Measurements from ENCODE around the gene APPL1. TPM values are rescaled to one million over a fixed set of nuclear protein-coding genes. Genes with fewer than 3 reads are reported as not detected.

Gene APPL1
- polyA plus RNA-seq, 3 donors = 13.9 to 42.1 (median 35.5) TPM

DNA sequence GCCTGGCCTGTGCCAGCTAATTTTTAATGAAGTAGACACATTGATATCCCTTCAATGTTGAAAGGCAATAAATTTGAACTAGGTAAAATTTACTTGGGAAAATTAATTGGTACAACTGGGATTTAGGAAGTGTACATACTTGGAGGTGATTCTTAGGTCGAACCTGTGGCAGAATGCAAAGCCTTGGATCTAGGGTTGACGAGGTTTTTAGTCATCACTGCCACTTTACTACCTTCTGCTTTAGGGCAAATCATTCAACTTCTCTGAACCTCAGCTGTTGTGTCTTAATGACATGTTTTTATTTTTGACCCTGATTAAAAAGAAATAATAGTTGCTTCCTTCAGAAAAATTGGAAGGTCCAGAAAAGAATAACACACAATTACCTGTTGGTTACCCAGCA lies 2.5 kb downstream of the APPL1 start:
- Mint-ChIP-seq H3K36me3 (no peaks in the 10 kb centered on the region), H3K4me1 (peaks cover 48% of the 10 kb centered on the region), H3K9me3 (no peaks in the 10 kb centered on the region), H3K27ac (peak overlapping the region in 4 of 7 donors; percentile 11 to 88 (median 71)), H3K4me3 (no peak overlapping the region), H3K27me3 (ENCODE audit: low read depth in 3 of 3) (no peaks in the 10 kb centered on the region)
- Histone ChIP-seq H3K79me2 (ENCODE audit: insufficient read depth, low read length) (peaks cover 75% of the 10 kb centered on the region), H3K4me1 (ENCODE audit: control insufficient read depth in 1 of 2, insufficient read depth in 2 of 2, low read length in 2 of 2) (peaks cover 27 to 51% of the 10 kb centered on the region in 2 donors), H3K4me2 (replicated peaks; ENCODE audit: extremely low read depth, low read length, poor library complexity, severe bottlenecking) (no peak overlapping the region), H3K27ac (ENCODE audit: low read depth in 1 of 2, low read length in 2 of 2) (no peak overlapping the region), H2AFZ (ENCODE audit: insufficient read depth, low read depth, low read length, poor library complexity, severe bottlenecking) (no peak overlapping the region), H3K4me3 (replicated peaks in 1 of 3; ENCODE audit: low read depth in 2 of 3, low read length in 3 of 3) (peak overlapping the region in 1 of 3 experiments; percentile 80), H3K27me3 (ENCODE audit: control insufficient read depth in 2 of 2, insufficient read depth in 2 of 2, low read length in 2 of 2) (no peaks in the 10 kb centered on the region), H3K9me3 (replicated peaks in 1 of 2; ENCODE audit: control insufficient read depth in 1 of 2, insufficient read depth in 1 of 2, low read length in 2 of 2) (no peaks in the 10 kb centered on the region), H4K20me1 (ENCODE audit: insufficient read depth, low read length) (peaks cover 34% of the 10 kb centered on the region), H3K9ac (ENCODE audit: insufficient read depth, low read length, poor library complexity, severe bottlenecking) (no peak overlapping the region), H3K36me3 (replicated peaks in 1 of 2; ENCODE audit: control insufficient read depth in 1 of 2, insufficient read depth in 2 of 2, low read length in 2 of 2) (no peaks in the 10 kb centered on the region)
- TF ChIP-seq, protein P1, sequence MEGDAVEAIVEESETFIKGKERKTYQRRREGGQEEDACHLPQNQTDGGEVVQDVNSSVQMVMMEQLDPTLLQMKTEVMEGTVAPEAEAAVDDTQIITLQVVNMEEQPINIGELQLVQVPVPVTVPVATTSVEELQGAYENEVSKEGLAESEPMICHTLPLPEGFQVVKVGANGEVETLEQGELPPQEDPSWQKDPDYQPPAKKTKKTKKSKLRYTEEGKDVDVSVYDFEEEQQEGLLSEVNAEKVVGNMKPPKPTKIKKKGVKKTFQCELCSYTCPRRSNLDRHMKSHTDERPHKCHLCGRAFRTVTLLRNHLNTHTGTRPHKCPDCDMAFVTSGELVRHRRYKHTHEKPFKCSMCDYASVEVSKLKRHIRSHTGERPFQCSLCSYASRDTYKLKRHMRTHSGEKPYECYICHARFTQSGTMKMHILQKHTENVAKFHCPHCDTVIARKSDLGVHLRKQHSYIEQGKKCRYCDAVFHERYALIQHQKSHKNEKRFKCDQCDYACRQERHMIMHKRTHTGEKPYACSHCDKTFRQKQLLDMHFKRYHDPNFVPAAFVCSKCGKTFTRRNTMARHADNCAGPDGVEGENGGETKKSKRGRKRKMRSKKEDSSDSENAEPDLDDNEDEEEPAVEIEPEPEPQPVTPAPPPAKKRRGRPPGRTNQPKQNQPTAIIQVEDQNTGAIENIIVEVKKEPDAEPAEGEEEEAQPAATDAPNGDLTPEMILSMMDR (IDR thresholded peaks at IDR 0.05) = no peak
- WGBS (ENCODE audit: insufficient coverage) = no CpG with 5 or more reads among the region's 2 CpGs
- DNase-seq = no peak
- intact Hi-C loops (cut with micrococcal nuclease) = no loop called here

DNA sequence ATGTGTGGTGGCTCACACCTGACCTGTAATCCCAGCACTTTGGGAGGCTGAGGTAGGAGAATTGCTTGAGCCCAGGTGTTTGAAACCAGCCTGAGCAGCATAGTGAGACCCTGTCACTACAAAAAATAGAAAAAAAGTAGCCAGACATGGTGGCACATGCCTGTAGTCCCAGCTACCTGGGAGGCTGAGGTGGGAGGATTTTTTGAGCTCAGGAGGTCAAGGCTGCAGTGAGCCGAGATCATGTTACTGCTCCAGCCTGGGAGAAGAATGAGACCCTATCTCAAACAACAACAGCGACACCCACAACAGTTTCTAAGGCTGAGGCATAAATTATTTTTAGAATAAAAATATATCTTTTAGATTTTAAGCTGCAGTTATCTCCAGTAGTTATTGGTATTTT lies 6.3 kb downstream of the APPL1 start:
- no CpG with 5 or more reads among the region's 2 CpGs for WGBS (ENCODE audit: insufficient coverage)
- TF ChIP-seq, protein P1 (IDR thresholded peaks at IDR 0.05) = no peak
- Mint-ChIP-seq H3K9me3 (peaks cover 0 to 2% (median under 1%) of the 10 kb centered on the region in 7 donors), H3K36me3 (peaks cover 11 to 21% of the 10 kb centered on the region in 2 donors), H3K4me1 (peaks cover 32% of the 10 kb centered on the region), H3K27me3 (ENCODE audit: low read depth in 3 of 3) (no peaks in the 10 kb centered on the region), H3K4me3 (no peak overlapping the region), H3K27ac (peak overlapping the region in 3 of 7 donors; percentile 17 to 63 (median 42))
- Histone ChIP-seq H3K27me3 (ENCODE audit: control insufficient read depth in 2 of 2, insufficient read depth in 2 of 2, low read length in 2 of 2) (no peaks in the 10 kb centered on the region), H3K4me3 (replicated peaks in 1 of 3; ENCODE audit: low read depth in 2 of 3, low read length in 3 of 3) (no peak overlapping the region), H3K4me1 (ENCODE audit: control insufficient read depth in 1 of 2, insufficient read depth in 2 of 2, low read length in 2 of 2) (peaks cover 13 to 29% of the 10 kb centered on the region in 2 donors), H3K27ac (ENCODE audit: low read depth in 1 of 2, low read length in 2 of 2) (peak overlapping the region in 1 of 2 donors; percentile 26), H4K20me1 (ENCODE audit: insufficient read depth, low read length) (peaks cover 34% of the 10 kb centered on the region), H3K9me3 (replicated peaks in 1 of 2; ENCODE audit: control insufficient read depth in 1 of 2, insufficient read depth in 1 of 2, low read length in 2 of 2) (peaks cover 0 to 2% of the 10 kb centered on the region in 2 donors), H2AFZ (ENCODE audit: insufficient read depth, low read depth, low read length, poor library complexity, severe bottlenecking) (no peak overlapping the region), H3K9ac (ENCODE audit: insufficient read depth, low read length, poor library complexity, severe bottlenecking) (no peak overlapping the region), H3K79me2 (ENCODE audit: insufficient read depth, low read length) (peaks cover 92% of the 10 kb centered on the region), H3K4me2 (replicated peaks; ENCODE audit: extremely low read depth, low read length, poor library complexity, severe bottlenecking) (no peak overlapping the region), H3K36me3 (replicated peaks in 1 of 2; ENCODE audit: control insufficient read depth in 1 of 2, insufficient read depth in 2 of 2, low read length in 2 of 2) (peaks cover 22 to 26% of the 10 kb centered on the region in 2 donors)
- intact Hi-C loops (cut with micrococcal nuclease) = no loop called here
- no peak for DNase-seq
